Stimulated activated CD4-positive, alpha-beta T cell treated with anti-CD3 and anti-CD28 coated beads, Interleukin-15, amount 100 ng/mL, for 48 hours (primary cell): ENCODE data around the gene PYGO1.
"Not testable (repeated sequence)": the region's sequence is repeated elsewhere in the genome, so short reads cannot be mapped to it uniquely, and the experiment has no call there.

Experiments
- DNase-seq, 2 donors: peaks; one replicate each; pipeline ENCODE4 v3.0.0-alpha.2; 2020; ENCODE audit warnings: low read depth in 2 of 2

The PYGO1 gene

DNA sequence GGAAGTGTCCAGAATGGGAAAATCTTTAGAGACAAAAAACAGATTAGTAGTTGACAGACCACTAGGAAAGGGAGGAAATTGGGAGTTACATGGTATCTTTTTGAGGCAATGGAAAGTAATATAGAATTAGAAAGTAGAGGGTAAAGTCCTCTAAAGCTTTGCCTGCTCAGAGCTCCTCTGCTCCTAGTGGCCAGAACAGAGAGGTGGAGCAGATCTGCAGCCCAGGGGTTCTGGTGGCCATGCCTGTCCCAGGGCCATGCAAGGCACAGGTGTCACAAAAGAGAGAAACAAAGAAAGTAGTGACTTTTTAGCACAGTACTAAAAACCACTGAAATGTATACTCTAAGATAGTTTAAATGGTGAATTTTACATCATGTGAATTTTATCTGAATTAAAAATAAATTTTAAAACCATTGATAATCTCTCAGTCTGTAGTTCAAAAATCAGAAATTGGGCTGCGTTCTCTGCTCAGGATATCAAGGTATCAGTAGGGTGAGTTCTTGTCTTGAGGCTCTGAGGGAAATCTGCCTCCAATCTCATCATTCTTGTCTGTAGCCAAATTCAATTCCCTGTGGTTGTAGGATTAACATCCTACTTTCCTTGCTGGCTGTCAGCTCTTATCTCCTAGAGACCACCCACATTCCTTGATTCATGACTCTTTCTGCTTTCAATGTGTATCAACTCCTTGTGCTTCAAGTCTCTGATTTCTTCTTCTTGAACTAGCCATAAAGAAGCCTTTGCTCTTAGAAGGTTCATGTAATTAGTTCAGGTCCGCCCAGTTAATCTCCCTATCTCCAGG is 23.6 kb downstream of the PYGO1 start:
- DNase-seq: no peak

DNA sequence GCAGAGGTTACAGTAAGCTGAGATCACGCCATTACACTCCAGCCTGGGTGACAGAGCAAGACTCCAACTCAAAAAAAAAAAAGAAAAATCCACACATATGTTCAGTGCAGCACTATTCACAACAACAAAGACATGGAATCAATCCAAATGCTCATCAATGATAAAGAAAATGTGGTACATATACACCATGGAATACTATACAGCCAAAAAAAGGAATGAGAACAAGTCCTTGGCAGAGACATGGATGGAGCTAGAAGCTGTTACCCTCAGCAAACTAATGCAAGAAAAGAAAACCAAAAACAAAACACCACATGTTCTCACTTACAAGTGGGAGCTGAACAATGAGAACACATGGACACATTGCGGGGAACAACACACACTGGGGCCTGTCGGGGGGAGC is 25.5 kb downstream of the PYGO1 start:
- DNase-seq: no peak

DNA sequence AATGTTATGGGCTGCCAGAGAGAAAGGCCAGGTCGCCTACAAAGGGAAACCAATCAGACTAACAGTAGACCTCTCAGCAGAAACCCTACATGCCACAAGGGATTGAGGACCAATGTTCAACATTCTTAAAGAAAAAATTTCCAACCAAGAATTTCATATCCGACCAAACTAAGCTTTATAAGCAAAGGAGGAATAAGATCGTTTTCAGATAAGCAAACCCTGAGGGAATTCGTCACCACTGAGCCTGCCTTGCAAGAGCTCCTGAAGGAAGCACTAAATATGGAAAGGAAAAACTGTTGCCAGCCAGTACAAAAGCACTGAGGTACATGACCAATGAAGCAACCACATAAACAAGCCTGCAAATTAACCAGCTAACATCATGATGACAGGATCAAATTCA is 33.1 kb downstream of the PYGO1 start:
- DNase-seq: no peak

GRCh38 chr15:55552926-55553325 is 35.2 kb downstream of the PYGO1 start:
- no peak for DNase-seq

DNA sequence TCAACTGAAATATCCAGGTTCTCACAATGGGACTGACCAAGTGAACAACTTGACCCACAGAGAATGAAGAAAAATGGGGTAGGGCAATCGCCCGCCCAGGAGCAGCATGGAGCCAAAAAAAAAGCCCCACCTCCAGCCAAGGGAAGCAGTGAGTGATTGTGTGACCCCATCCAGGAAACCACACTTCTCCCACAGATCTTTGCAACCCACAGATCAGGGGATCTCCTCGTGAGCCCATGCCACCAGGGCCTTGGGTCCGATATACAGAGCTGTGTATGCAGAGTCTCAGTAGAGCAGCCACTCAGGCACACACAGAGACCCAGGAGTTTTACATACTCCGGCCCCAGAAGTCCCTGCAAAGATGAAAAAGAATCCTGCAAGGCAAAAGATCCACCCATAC is 35.7 kb downstream of the PYGO1 start:
- DNase-seq: no peak

DNA sequence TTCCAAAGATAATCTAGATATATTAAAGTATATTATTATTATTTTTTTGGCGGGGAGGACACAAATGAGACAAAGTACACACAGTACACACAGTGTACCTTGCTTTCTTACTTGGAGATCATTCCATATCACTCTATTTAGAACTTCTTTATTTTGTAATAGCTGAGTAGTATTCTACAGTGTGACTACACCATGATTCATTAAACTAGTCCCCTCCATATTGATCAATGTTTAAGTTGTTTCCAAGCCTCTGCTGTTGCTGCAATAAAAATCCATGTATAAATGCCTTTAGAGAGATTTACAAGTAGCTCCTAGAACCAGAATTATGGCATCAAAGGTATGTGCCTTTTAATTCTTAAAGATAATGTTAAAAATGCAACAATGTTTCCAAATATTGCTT is 38.8 kb downstream of the PYGO1 start:
- no peak for DNase-seq

GRCh38 chr15:55546718-55547117 is 41.4 kb downstream of the PYGO1 start:
- DNase-seq: no peak

DNA sequence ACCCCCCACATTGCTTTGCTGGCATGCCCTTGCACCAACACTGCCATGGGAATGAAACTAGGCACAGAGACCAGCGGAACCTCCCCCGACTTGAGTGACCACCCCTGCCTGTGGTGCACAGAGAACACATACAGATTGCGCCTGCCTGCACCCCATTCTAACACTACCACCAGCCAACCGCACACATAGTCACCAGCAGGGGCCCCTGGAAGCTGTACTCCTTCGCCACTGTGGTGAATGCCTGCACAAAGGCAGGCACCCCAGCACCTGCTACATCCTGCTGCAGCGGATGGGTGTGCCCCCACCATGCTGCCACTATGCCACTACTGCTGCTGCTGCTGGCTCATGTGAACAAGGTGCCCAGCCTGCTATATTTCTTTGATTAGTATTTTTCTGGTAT is 52.7 kb downstream of the PYGO1 start:
- DNase-seq: no peak

- DNase-seq: no peak
Observed at GRCh38 chr15:55532944-55533343, 55.2 kb downstream of the PYGO1 start.

- DNase-seq: no peak
Observed at GRCh38 chr15:55530861-55531313, 57.3 kb downstream of the PYGO1 start.

GRCh38 chr15:55528812-55529211 is 59.3 kb downstream of the PYGO1 start:
- DNase-seq: no peak

- DNase-seq: no peak
Observed at GRCh38 chr15:55527150-55527549, 61.0 kb downstream of the PYGO1 start.

- peak in 1 of 2 donors; percentile 1 for DNase-seq
Observed at GRCh38 chr15:55526559-55527036, 61.5 kb downstream of the PYGO1 start.

- no peak for DNase-seq
Observed at GRCh38 chr15:55522742-55523450, 65.2 kb downstream of the PYGO1 start.

- DNase-seq: no peak
Observed at GRCh38 chr15:55518641-55519040, 69.5 kb downstream of the PYGO1 start.

GRCh38 chr15:55518009-55518408 is 70.1 kb downstream of the PYGO1 start:
- DNase-seq: no peak

GRCh38 chr15:55515991-55516776 is 72.0 kb downstream of the PYGO1 start:
- no peak for DNase-seq

DNA sequence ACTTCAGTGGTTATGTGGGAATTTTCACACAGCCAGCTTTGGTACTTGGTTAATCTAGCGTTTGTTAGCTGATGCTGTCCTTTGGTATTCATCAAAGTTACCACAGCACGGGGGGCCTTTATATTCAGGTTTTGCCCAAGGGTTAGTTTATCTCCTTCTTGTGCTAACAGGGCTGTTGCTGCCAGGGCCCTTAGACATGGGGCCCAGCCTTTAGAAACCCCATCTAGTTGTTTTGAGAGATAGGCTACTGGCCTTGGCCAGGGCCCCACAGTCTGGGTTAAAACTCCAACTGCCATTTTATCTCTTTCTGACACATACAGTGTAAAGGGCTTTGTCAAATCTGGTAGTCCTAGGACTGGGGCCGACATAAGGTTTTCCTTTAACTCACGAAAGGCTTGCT is 72.7 kb downstream of the PYGO1 start:
- no peak for DNase-seq

- no peak for DNase-seq
Observed at GRCh38 chr15:55514414-55514850, 73.7 kb downstream of the PYGO1 start.

GRCh38 chr15:55513621-55514413 is 74.3 kb downstream of the PYGO1 start:
- DNase-seq: not testable (repeated sequence)

DNA sequence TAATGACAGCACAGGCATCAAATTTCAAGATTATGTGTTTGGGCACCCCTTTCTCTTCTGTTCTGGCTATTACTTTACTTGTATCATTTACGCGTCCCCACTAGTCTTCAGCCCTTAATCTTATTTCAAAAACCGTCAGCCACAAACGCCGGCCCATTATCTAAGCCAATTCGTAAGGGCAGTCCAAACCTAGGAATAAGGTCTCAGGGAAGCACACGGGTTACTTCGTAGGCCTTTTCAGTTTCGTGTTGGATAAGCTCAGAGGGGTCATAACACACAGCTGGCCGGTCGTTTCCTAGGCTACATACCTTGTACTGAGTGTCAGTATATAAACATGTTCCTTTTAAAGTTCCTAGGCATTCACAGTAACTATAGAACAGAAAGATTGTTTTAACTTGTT is 75.0 kb downstream of the PYGO1 start:
- DNase-seq: no peak
